ENCODE results near the gene CLEC18B.
"Not testable (repeated sequence)": the region's sequence is repeated elsewhere in the genome, so short reads cannot be mapped to it uniquely, and the experiment has no call there.

Gene CLEC18B

DNA sequence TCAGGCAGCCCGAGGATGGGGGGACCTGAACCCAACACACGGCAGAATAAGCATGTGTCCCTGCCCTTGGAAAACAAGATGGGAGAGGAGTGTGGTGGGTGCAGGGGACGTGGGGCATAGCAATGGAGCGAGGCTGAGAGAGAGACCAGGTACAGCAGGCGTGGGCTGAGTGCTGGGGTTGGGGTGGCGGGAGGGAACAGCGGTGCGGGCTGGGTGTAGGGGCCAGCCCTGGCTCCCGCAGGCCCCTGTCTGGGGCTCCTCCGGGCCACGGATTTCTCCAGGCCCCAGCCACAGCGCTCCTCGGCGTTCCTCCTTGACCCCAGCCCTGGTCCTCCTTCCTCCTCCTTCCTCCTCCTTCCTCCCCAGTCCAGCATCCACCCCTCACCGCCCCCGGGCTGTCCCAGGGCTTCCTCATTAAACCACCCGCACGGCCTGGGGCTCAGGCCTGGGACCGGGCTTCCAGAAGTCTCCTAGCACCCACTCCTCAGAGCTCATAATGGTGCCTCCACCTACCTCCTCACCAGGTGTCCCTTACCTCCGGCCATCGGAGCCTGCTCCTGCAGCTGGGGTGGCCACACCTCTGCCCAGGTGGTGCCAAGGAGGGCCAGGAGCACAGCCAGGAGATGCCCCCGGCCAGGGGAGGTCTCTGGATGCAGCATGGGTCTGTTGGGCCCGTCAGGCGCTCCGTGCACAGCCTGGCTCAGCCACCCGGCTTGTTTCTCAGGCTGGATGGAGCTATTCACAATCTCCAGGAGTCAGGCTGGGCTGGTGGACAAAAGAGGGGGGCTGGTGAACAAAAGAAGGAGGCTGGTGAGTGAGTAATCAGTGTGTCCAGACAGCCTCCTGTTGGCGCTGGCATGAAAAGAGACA is at the start of gene CLEC18B:
CLEC18B (minus strand) TSS at position 867 of the 870 bp plus-strand sequence; CDS start at position 659, 208 bp downstream.
- not testable (repeated sequence) for DNase-seq

DNA sequence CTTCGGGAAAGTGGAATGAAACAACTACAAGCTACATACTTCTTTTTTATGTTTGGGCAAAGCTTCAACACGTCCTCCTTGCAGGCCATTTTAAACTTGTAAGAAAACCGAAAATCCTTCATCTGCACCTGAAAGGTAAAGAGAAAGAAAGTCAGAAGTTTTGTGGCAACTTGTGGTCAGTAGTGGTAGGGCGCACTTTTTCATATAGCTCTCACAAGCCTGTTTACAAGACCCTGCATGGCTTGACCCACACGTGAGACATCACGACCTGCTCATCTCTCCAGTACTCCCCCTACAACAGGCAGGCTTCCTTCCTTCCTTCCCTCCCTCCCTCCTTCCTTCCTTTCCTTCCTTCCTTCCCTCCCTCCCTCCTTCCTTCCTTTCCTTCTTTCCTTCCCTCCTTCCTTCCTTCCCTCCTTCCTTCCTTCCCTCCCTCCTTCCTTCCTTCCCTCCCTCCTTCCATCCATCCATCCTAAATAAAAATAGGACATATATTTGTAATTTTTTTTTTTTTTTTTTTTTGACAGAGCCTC is 48.7 kb upstream of the CLEC18B start:
- no peak for DNase-seq

GRCh38 chr16:74468807-74469525 is 47.7 kb upstream of the CLEC18B start:
- DNase-seq: no peak

GRCh38 chr16:74466872-74467271 is 45.6 kb upstream of the CLEC18B start:
- no peak for DNase-seq

GRCh38 chr16:74465851-74466685 is 44.8 kb upstream of the CLEC18B start:
- no peak for DNase-seq

- no peak for DNase-seq
Observed at GRCh38 chr16:74465281-74465680, 44.0 kb upstream of the CLEC18B start.

DNA sequence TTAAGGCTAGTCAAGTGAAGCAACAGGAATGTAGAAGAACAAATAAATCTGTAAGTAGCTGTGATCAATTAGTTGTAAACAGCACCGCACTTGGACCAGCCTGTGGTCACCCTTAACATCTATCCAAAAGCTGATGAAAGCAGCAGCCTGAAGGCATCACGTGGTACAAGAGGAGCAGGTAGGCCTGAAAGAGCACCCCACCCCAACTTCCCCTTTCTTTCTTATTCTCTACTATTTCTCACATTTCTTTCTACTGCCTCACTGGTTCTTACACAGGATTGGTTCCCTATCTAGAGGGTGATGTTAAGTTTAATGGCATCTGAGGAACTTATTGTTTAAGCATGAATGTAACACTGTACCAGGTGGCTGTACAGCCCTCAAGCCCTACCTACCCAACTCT is 42.6 kb upstream of the CLEC18B start:
- DNase-seq: no peak

DNA sequence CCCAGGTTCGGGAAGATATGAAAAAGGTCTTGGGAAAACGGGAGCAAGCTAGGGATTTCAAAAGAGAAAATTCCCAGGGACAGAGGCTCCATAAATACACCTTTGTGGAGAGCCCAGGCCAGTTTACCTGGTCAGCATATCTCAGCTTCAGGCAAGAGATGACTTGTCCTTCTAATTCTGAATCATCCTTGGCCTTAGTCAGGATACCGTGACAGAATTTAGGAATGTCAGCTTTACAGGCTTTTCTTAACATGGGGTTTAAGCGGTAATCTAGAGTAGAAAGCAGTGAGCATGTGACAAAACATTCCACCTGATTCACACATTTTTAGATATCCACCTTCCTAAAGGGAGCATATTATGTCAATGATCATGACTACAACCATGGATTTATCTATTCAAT is 41.1 kb upstream of the CLEC18B start:
- DNase-seq: no peak

DNA sequence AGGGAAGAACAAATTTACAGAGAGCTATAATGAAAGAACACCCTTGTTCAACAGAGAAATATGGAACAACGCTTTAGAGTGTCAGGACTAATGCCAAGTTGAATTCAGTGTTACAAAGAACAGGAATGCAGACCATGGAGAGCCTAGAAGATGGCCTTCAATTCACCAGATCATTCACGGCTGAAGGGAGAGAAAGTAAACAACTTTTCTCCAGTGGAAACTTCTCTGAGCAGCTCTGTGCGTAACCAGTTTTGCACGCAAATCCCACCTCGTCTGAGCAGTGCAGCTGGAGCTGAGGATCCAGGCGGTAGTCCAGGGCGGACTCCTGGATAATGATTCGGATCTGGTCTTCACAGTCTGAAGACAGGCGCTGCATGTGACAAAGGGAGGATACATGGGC is 40.5 kb upstream of the CLEC18B start:
- no peak for DNase-seq

DNA sequence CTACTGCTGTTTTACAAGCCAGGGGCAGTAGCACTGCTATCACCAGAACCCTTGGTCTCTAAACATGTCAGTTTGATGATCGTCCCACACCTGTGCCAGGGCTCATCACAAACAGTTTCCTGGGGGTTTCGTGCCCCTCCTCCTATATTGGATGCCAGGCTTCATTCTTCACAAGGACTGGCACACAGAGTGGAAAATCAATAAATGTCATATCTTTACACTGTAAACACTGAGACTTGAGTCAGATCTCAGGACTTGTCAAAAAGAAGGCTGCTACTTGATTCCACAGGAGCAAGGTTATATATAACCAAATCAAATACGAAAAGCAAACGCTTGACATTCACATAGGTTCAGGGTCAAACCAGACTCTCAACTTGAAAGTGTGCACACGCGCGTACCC is 39.3 kb upstream of the CLEC18B start:
- DNase-seq: no peak

DNA sequence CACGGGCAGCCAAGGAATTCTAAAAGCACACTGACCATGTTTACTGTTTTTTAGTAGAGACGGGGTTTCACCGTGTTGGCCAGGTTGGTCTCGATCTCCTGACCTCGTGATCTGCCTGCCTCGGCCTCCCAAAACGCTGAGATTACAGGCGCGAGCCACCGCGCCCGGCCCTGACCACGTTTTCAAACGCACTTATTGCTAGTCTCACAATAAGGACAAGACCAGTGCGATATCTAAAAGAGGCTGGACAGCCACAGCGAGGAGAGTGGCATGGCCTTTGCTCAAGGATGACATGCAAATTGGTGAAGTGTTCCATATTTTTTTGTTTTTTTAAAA is 35.0 kb upstream of the CLEC18B start:
- DNase-seq: no peak

- DNase-seq: no peak
Observed at GRCh38 chr16:74455619-74456289, 34.5 kb upstream of the CLEC18B start.

DNA sequence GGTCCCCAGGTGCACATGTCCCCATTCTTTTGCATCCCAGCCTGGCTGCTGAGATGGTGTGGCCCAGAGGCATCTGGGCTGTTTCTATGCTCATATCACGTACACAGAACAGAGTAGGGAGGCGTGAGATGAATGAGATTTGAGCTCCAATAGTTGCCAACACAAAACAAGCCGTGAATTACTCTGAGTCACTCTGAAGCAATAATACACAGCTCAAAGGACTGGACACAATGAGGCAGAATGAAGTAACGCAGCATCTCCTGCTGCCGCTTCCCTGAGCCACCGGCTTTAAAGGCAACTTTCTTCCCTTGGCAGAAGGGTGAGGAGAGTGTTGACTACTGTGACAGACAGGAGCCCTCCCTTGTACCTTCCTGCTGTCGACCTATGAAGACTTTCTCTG is 33.9 kb upstream of the CLEC18B start:
- no peak for DNase-seq

DNA sequence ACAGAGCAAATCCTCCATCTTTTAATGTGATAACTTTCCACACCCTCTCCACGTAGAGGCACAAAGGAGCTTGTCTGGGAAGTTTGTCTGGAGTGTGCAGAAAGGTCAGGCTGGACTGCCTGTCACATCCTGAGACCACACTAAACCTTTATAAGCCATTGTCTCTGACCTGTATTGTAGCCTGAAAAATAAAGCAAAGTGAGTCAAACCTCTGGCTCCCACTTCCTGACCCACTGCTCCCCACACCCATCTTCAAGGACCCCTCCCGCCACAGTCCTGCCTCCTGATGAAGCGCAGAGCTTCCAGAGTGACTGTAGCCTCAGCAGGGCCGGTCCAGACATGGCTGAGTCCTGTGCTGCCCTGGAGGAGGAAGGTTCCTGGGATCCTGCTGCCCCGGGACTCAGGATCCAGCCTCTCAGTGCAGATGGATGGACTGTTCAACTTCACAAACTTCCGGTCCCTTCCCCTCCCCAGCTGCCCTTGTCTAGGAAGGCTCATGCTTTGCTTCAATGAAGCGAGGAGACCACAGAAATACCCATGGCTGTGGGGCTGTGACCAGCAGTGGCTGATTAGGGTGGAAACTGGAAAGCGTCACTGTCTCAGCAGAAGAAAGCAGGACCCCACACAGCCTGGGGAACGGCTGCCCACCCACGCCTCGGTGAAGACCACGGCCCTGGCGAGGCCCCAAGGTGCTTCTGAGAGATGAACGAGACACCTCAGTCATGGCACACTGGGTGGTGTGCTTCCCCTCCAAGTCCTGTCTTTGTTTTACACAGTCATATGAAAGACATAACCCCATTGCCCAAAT is 30.9 kb upstream of the CLEC18B start:
- DNase-seq: no peak

GRCh38 chr16:74450967-74451760 is 29.9 kb upstream of the CLEC18B start:
- no peak for DNase-seq

DNA sequence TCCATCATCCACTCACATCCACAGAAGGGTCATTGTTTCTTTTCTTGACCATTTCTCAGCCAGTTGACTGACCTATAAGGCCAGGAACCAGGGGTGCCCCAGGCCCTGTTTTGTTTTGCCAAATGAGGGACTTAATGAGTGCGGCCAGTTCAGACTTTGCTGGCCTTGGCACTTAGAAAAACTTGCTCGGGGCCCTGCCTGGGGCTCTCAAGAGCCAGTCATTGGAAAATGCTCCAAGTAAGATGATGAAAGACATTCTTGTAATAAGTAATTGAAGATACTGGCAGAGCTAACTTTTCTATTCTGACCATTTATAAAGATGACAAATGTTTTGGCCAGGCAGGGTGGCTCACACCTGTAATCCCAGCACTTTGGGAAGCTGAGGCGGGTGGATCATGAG is 29.0 kb upstream of the CLEC18B start:
- DNase-seq: no peak

DNA sequence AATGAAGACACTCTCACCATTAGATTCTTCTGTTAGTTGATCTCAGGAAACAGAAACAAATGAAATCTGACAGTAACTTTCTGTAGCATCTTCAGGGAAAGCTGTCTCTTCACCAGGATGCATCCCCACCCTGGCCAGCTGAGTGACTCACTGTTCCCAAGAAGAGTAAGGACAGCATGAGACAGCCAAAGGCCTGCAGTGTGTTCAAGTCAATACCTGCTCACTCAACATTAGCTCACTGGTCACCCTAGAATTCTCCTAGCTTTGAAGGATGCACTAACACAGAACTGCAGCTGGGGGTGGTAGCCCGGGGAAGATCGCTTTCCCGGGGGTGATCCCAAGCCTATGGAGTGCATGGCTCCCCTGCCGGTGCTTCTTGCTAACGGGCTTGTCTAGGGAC is 28.2 kb upstream of the CLEC18B start:
- DNase-seq: no peak

DNA sequence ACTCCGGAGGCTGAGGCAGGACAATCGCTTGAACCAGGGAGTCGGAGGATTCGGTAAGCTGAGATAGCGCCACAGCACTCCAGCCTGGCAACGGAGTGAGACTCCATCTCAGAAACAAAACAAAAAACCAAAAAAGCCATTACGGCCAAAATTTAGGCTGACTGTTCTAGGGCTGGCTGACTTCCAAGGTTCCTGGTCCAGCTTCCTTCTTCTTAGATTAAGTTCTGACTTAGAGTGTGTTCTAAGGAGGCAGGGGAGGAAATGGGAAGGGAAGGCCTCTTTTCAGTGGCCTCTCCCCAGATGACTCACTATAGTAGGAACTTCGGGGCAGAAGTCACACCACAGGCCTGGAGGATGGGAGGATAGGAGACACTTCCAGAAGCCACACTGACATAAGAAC is 27.7 kb upstream of the CLEC18B start:
- DNase-seq: no peak

DNA sequence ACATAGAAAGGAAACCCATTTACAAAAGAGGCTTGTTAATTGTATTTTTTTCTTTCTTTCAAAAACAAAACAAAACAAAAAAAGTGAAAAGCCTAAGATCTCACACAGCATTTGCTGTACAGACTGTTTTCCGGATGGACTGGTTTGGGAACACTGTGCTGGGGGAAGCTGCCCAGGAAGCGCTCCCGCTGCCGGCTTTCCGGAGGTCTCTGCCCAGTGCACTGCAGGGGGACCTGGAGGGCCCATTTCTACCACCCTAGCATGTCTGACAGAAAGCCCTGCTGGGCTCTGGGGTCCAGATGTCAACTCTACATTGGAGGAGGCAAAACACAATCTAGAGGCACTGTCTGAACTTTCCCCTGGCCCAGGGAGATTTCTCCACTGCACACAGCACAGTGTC is 26.3 kb upstream of the CLEC18B start:
- DNase-seq: no peak

DNA sequence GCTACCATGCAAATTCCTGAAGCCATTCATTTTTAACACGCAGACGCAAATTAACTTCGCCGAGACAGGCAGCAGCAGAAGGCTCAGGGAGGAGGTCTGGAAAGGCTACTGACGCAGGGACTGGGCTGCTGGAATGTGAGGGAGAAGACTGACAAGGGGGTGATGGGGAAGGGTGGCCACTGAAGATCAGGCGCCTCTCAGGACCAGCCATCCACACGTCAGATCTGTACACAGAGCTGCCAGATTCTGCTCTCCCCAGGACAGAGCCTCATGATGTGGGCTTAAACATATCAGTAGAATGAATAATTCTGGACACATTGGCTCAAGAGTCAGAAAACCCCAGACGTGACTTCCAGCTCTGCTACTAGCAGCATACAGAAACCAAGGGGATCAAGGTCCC is 25.6 kb upstream of the CLEC18B start:
- DNase-seq: no peak
